ENCODE measurements around the gene POLR2E.

POLR2E gene

DNA sequence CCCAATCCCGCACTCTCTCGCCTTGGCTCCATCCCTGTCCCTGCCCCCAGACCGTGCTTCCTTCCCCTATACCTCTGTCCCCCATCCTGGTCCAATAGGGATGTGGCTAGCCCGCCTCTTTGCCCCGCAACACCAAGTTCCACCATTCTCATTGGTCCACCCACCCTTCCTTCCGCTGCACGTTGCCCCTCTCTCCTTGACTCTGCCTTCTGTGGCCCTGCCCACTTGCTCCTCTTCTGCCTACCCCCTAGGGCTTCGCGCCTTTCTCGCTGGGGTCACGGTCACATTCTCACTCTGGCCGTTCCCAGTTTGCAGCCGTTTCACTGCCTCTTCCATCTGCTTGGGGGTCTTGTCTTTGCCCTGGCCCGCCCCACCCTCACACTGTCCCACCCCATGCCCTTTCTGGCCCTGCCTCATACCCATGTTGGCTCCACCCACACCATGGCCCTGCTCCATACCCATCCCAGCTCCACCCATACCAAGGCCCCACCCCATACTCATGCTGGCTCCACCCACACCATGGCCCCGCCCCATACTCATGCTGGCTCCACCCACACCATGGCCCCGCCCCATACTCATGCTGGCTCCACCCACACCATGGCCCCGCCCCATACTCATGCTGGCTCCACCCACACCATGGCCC, 32.7 kb downstream of the POLR2E start:
- DNase-seq = no peak

GRCh38 chr19:1061987-1062386, 33.2 kb downstream of the POLR2E start:
- no peak for DNase-seq

DNA sequence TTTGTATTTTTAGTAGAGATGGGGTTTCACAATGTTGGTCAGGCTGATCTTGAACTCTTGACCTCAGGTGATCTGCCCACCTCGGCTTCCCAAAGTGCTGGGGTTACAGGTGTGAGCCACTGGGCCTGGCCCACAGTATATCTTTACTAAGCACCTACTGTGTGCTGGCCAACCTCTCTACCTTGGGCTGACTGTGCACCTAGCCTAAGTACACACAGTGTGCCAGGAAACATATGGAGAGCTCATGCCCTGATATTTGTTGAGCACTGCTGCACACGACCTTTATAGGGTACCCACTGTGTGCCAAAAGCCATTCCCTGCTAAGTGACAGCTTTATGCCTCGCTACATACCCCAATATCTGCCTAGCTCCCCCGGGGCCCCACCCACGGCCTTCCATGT, 34.5 kb downstream of the POLR2E start:
- DNase-seq = no peak

DNA sequence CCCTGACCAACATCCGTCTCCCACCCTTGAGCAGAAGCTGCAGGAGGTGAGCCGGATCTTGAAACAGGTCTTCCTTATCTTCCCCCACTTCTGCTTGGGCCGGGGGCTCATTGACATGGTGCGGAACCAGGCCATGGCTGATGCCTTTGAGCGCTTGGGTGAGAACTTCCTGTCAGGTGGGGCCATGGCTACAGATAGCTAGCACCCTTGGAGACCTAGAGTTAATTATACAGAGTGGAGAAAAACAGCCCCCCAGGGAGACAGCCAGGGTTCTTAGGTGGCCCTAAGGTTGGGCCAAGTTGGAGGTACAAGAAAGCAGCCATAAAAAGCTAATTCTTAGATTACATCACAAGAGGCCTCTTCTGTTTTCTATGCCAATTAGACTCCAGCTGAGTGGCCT, 37.1 kb downstream of the POLR2E start:
- DNase-seq = no peak

DNA sequence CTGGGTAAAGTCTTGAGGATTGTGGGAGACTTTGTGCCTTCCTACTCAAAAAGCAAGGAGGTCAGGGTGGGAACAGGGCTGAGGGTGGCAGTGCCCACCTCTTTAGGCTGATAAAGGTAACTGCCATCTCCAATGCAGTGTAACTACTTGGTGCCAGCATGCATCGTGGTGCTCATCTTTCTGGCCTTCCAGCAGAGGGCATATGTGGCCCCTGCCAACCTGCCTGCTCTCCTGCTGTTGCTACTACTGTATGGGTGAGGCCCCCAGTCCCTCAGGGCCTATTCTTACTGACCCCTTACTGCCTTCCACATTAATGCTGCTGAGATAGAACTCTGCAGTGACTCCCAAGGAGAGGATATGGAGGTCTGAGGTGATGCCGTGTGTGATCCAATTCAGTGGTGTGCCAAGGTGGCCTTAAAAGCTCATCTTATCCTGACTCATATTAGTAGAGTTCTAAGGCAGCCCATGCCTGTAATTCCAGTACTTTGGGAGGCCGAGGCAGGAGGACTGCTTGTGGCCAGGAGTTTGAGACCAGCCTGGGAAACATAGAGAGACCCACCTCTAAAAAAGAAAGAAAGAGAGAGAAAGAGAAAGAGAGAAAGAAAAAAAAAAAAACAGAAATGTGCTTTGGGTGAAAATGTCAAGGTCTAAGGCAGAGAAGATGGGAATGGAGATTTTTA, 37.9 kb downstream of the POLR2E start:
- no peak for DNase-seq

DNA sequence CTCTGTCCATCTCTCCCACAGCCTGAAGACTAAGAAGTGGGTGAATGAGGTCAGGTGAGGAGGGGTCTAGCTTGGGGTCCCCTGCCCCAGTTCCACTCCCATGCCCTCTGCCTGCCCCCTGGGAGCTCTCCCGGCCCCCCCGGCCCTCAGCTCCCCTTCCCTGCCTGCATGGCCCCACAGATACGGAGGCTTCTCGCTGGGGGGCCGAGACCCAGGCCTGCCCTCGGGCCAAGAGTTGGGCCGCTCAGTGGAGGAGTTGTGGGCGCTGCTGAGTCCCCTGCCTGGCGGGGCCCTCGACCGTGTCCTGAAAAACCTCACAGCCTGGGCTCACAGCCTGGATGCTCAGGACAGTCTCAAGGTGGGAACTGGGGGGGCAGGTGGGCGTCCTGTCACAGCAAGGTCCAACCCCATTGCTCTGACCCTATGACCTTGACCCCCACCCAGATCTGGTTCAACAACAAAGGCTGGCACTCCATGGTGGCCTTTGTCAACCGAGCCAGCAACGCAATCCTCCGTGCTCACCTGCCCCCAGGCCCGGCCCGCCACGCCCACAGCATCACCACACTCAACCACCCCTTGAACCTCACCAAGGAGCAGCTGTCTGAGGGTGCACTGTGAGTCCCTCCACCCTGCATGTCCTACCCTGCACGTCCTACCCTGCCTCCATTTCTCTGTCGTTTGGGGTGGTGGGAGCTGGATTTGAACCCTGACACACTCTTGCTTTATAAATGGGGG, 39.1 kb downstream of the POLR2E start:
- no peak for DNase-seq

- no peak for DNase-seq
These were observed 40.1 kb downstream of the POLR2E start for GRCh38 chr19:1055028-1055425.

- DNase-seq = no peak
These were observed 40.8 kb downstream of the POLR2E start for GRCh38 chr19:1054102-1055027.

DNA sequence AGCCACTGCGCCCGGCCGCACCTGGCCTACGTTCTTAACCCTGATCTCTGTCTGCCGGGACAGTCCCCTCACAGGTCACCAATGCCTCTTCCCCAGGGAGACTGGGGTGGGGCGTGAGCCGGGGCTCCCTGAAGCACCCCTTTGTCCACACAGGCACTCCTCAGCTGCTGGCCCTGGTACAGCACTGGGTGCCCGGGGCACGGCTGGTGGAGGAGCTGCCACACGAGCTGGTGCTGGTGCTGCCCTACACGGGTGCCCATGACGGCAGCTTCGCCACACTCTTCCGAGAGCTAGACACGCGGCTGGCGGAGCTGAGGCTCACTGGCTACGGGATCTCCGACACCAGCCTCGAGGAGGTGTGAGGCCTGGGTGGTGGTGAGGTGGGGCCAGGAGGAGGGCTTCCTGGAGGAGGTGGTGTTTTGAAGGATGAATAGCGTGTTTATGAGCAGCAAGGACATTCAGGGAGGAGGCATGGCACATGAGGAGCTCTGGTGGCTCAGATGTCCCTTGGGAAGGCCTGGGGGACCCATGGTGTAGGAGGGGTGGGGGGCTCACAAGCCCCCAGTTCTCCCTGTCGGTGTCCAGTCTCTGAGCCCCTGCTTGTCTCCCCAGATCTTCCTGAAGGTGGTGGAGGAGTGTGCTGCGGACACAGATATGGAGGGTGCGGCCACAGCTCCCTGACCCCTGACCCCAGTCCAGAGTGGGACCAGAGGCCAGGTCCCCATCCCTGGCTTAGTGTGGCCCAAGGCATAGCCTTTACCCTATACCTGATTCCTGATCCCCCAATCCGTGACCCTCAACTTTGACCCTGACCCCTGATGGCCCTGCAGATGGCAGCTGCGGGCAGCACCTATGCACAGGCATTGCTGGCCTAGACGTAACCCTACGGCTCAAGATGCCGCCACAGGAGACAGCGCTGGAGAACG, 41.7 kb downstream of the POLR2E start:
- DNase-seq = no peak

- no peak for DNase-seq
These were observed 42.7 kb downstream of the POLR2E start for GRCh38 chr19:1052349-1052975.

- DNase-seq = no peak
These were observed 43.4 kb downstream of the POLR2E start for GRCh38 chr19:1051791-1052190.

DNA sequence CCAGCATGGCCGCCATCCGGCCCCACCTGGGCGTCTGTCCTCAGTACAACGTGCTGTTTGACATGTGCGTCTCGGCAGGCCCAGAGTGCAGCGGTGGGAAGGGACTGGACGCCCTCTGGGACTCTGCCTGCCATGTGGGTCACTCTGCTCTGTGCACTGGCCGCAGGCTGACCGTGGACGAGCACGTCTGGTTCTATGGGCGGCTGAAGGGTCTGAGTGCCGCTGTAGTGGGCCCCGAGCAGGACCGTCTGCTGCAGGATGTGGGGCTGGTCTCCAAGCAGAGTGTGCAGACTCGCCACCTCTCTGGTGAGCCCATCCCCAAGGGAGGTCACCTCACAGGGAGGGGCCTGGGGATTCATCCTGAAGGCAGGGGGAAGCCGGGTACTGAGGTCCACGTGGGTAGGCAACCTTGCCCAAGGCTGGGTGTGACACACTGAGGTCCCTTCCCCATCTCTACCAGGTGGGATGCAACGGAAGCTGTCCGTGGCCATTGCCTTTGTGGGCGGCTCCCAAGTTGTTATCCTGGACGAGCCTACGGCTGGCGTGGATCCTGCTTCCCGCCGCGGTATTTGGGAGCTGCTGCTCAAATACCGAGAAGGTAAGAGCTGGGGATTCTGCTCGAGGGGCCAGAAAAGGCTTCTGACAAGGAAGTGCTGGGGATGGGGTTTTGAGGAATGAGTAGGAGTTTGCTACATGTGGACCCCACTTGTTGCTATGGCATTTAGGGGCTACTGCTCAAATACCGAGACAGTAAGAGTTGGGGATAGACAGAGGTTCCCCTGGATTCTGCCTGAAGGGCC, 44.0 kb downstream of the POLR2E start:
- DNase-seq = no peak

- no peak for DNase-seq
These were observed 45.4 kb downstream of the POLR2E start for GRCh38 chr19:1049800-1050199.

DNA sequence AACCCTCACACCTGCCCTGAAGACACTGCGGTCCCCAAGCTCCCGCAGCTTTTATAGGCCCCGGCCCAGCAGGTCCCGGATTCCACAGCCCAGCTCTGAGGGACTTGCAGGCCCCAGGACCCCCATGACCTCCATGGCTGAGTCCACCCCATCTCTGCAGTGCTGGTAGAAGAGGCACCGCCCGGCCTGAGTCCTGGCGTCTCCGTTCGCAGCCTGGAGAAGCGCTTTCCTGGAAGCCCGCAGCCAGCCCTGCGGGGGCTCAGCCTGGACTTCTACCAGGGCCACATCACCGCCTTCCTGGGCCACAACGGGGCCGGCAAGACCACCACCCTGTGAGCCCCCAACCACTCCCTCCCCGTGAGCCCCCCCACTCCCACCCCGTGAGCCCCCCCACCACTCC, 46.1 kb downstream of the POLR2E start:
- DNase-seq = no peak

GRCh38 chr19:1047696-1048147, 47.5 kb downstream of the POLR2E start:
- no peak for DNase-seq

DNA sequence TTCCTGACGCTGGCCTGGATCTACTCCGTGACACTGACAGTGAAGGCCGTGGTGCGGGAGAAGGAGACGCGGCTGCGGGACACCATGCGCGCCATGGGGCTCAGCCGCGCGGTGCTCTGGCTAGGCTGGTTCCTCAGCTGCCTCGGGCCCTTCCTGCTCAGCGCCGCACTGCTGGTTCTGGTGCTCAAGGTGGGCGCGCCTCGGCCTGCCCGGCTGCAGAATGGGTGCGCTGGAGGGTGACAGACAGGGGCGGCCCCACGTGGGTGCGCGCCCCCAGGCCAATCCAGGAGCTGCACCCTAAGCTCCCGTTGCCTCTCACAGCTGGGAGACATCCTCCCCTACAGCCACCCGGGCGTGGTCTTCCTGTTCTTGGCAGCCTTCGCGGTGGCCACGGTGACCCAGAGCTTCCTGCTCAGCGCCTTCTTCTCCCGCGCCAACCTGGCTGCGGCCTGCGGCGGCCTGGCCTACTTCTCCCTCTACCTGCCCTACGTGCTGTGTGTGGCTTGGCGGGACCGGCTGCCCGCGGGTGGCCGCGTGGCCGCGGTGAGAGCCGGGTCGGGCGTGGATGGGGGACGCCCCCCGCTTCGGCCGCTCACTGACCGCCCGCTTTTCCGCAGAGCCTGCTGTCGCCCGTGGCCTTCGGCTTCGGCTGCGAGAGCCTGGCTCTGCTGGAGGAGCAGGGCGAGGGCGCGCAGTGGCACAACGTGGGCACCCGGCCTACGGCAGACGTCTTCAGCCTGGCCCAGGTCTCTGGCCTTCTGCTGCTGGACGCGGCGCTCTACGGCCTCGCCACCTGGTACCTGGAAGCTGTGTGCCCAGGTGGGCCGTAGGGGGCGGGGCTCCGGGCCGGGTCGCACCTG, 48.1 kb downstream of the POLR2E start:
- no peak for DNase-seq

DNA sequence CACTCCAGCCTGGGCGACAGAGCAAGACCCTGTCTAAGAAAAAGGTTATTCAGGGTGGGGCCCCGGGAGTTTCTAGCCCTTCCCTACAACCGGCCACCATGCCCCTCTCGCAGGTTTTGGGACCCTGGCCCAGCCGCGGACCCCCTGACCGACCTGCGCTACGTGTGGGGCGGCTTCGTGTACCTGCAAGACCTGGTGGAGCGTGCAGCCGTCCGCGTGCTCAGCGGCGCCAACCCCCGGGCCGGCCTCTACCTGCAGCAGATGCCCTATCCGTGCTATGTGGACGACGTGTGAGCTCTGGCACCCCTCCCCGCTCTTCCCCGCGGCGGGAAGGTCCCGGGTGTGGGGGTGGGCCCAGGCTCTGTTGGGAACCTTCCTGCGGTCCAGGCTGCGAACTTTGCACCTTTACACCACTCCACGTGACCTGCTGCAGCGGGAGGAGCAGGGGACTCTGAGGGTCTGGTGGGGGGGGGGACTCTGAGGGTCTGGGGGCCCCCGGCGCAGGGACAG, 49.0 kb downstream of the POLR2E start:
- no peak for DNase-seq

DNA sequence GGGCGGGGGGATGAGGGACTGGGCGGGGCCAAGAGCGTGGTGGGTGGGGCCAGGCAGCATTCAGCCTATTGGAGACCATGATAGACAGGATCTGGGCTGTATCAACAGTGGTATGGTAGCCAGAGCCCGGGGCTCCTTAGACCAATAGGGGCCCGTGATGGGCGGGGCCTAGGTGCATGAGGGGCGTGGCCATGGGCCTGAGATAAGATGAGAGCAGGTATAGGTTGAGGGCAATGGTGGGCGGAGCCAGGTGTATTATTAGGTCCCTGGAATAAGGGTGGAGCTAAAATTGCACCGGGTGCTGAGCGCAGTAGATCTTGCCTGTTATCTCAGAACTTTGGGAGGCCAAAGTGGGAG, 50.0 kb downstream of the POLR2E start:
- DNase-seq = no peak
